HG03469 (cell line): ENCODE results near the gene SRGAP2B.
"Not testable (repeated sequence)": the region's sequence is repeated elsewhere in the genome, so short reads cannot be mapped to it uniquely, and the experiment has no call there.

Source experiments
- ATAC-seq: cut with Tn5 transposase; IDR thresholded peaks from one replicate; pipeline ENCODE4 v1.9.1; 2021; ENCODE audit warnings: mild to moderate bottlenecking, moderate library complexity, moderate number of reproducible peaks; ENCODE audit not compliant: unreplicated experiment

Gene SRGAP2B

GRCh38 chr1:145095284-145096057, at the start of gene SRGAP2B, which contains the start of gene FAM72D:
Gene SRGAP2B (minus strand): TSS chr1:145095328. CDS start chr1:145092901, 2,427 bp downstream.
Gene FAM72D (plus strand): TSS chr1:145095974. CDS start chr1:145096848, 874 bp downstream.
- peak; percentile 83 for ATAC-seq

- not testable (repeated sequence) for ATAC-seq
Observed at GRCh38 chr1:145144264-145144913, 49.3 kb upstream of the SRGAP2B start.

- not testable (repeated sequence) for ATAC-seq
Observed at GRCh38 chr1:145140549-145140948, 45.4 kb upstream of the SRGAP2B start.

GRCh38 chr1:145134476-145134875, 39.3 kb upstream of the SRGAP2B start:
- ATAC-seq, result not testable (repeated sequence)

- not testable (repeated sequence) for ATAC-seq
Observed at GRCh38 chr1:145128697-145129469, 33.8 kb upstream of the SRGAP2B start.

GRCh38 chr1:145127144-145127543, 32.0 kb upstream of the SRGAP2B start:
- ATAC-seq, result not testable (repeated sequence)

- ATAC-seq, result not testable (repeated sequence)
Observed at GRCh38 chr1:145125112-145125511, 30.0 kb upstream of the SRGAP2B start.

- ATAC-seq, result not testable (repeated sequence)
Observed at GRCh38 chr1:145123992-145124641, 29.0 kb upstream of the SRGAP2B start.

- ATAC-seq, result not testable (repeated sequence)
Observed at GRCh38 chr1:145123062-145123395, 27.9 kb upstream of the SRGAP2B start.

- ATAC-seq, result not testable (repeated sequence)
Observed at GRCh38 chr1:145122344-145123061, 27.4 kb upstream of the SRGAP2B start.

GRCh38 chr1:145119842-145120241, 24.7 kb upstream of the SRGAP2B start:
- not testable (repeated sequence) for ATAC-seq

GRCh38 chr1:145115587-145116493, 20.7 kb upstream of the SRGAP2B start:
- ATAC-seq, result not testable (repeated sequence)

GRCh38 chr1:145114560-145115057, 19.5 kb upstream of the SRGAP2B start:
- ATAC-seq, result not testable (repeated sequence)

GRCh38 chr1:145112703-145113102, 17.6 kb upstream of the SRGAP2B start:
- not testable (repeated sequence) for ATAC-seq

- ATAC-seq, result not testable (repeated sequence)
Observed at GRCh38 chr1:145111674-145112073, 16.5 kb upstream of the SRGAP2B start.

GRCh38 chr1:145103294-145103693, 8.2 kb upstream of the SRGAP2B start:
- ATAC-seq, result not testable (repeated sequence)

- ATAC-seq, result not testable (repeated sequence)
Observed at GRCh38 chr1:145101725-145102124, 6.6 kb upstream of the SRGAP2B start.

GRCh38 chr1:145094655-145095211, 395 bp downstream of the SRGAP2B start:
- ATAC-seq, result not testable (repeated sequence)
